ENCODE results near the gene SLC25A3. TPM values are rescaled to one million over a fixed set of nuclear protein-coding genes. Genes with fewer than 3 reads are reported as not detected.

SLC25A3 gene
- polyA plus RNA-seq, 1 donor (not counting 4 experiments of a cell fraction or from before 2014, with no cell fraction given): 389 TPM

GRCh38 chr12:98637068-98637467 is 43.6 kb downstream of the SLC25A3 start:
- Histone ChIP-seq H3K27me3 (ENCODE audit: control insufficient read depth, extremely low read depth, insufficient read depth, low read length) (no peaks in the 10 kb centered on the region), H2AFZ (ENCODE audit: control insufficient read depth, low read length) (no peak overlapping the region), H3K79me2 (ENCODE audit: control insufficient read depth, insufficient read depth, low read length) (peaks cover 59% of the 10 kb centered on the region), H3K9me1 (ENCODE audit: control insufficient read depth, extremely low read depth, insufficient read depth, low read length) (no peaks in the 10 kb centered on the region), H3K36me3 (ENCODE audit: control insufficient read depth in 2 of 2, extremely low read depth in 1 of 2, insufficient read depth in 2 of 2, low read length in 2 of 2) (peaks cover 0 to 5% of the 10 kb centered on the region in 2 experiments), H4K20me1 (ENCODE audit: control insufficient read depth, extremely low read depth, insufficient read depth, low read length) (no peaks in the 10 kb centered on the region), H3K9me3 (ENCODE audit: control insufficient read depth, low read depth, low read length) (no peaks in the 10 kb centered on the region), H3K9ac (ENCODE audit: control insufficient read depth, extremely low read depth, insufficient read depth, low read length) (no peak overlapping the region), H3K4me1 (ENCODE audit: control insufficient read depth, extremely low read depth, insufficient read depth, low read length) (peaks cover 20% of the 10 kb centered on the region), H3K27ac (ENCODE audit: control insufficient read depth, insufficient read depth, low read length) (no peak overlapping the region), H3K4me3 (ENCODE audit: control insufficient read depth in 2 of 3, extremely low read depth in 1 of 3, insufficient read depth in 2 of 3, low read depth in 1 of 3, low read length in 3 of 3) (no peak overlapping the region), H3K4me2 (ENCODE audit: control insufficient read depth, extremely low read depth, insufficient read depth, low read depth, low read length) (peak overlapping the region; percentile 22)
- FAIRE-seq: no peak
- DNase-seq (ENCODE audit: low read depth, low spot score): no peak
- dilution Hi-C loops (cut with MboI; ENCODE audit: extremely low pct_ligation_motif_present, low sequenced_read_pairs): no loop called here
- no peak for TF ChIP-seq EZH2 (IDR thresholded peaks at IDR 0.05; ENCODE audit: low read length)
- no peak for TF ChIP-seq CTCF (optimal IDR thresholded peaks at IDR 0.05 in 1 of 3, IDR thresholded peaks at IDR 0.05 in 1 of 3, conservative IDR thresholded peaks at IDR 0.05 in 1 of 3; ENCODE audit: extremely low read depth in 1 of 3, insufficient read depth in 2 of 3, low read length in 3 of 3)

GRCh38 chr12:98638009-98638408 is 44.5 kb downstream of the SLC25A3 start:
- no peak overlapping the region for H2AFZ ChIP-seq (ENCODE audit: control insufficient read depth, low read length)
- H3K36me3 ChIP-seq (ENCODE audit: control insufficient read depth in 2 of 2, extremely low read depth in 1 of 2, insufficient read depth in 2 of 2, low read length in 2 of 2): peaks cover 0 to 3% of the 10 kb centered on the region in 2 experiments
- no peak overlapping the region for H3K4me3 ChIP-seq (ENCODE audit: control insufficient read depth in 2 of 3, extremely low read depth in 1 of 3, insufficient read depth in 2 of 3, low read depth in 1 of 3, low read length in 3 of 3)
- H3K9me3 ChIP-seq (ENCODE audit: control insufficient read depth, low read depth, low read length): no peaks in the 10 kb centered on the region
- peaks cover 69% of the 10 kb centered on the region for H3K79me2 ChIP-seq (ENCODE audit: control insufficient read depth, insufficient read depth, low read length)
- H3K27me3 ChIP-seq (ENCODE audit: control insufficient read depth, extremely low read depth, insufficient read depth, low read length): no peaks in the 10 kb centered on the region
- DNase-seq (ENCODE audit: low read depth, low spot score) (no peak), FAIRE-seq (no peak)
- TF ChIP-seq EZH2 (IDR thresholded peaks at IDR 0.05; ENCODE audit: low read length) (no peak), CTCF (optimal IDR thresholded peaks at IDR 0.05 in 1 of 3, IDR thresholded peaks at IDR 0.05 in 1 of 3, conservative IDR thresholded peaks at IDR 0.05 in 1 of 3; ENCODE audit: extremely low read depth in 1 of 3, insufficient read depth in 2 of 3, low read length in 3 of 3) (no peak)
- no peaks in the 10 kb centered on the region for H3K9me1 ChIP-seq (ENCODE audit: control insufficient read depth, extremely low read depth, insufficient read depth, low read length)
- peaks cover 20% of the 10 kb centered on the region for H3K4me1 ChIP-seq (ENCODE audit: control insufficient read depth, extremely low read depth, insufficient read depth, low read length)
- H3K4me2 ChIP-seq (ENCODE audit: control insufficient read depth, extremely low read depth, insufficient read depth, low read depth, low read length): no peak overlapping the region
- H3K27ac ChIP-seq (ENCODE audit: control insufficient read depth, insufficient read depth, low read length): no peak overlapping the region
- no peak overlapping the region for H3K9ac ChIP-seq (ENCODE audit: control insufficient read depth, extremely low read depth, insufficient read depth, low read length)
- H4K20me1 ChIP-seq (ENCODE audit: control insufficient read depth, extremely low read depth, insufficient read depth, low read length): no peaks in the 10 kb centered on the region
- dilution Hi-C loops (cut with MboI; ENCODE audit: extremely low pct_ligation_motif_present, low sequenced_read_pairs): no loop called here
